Muscle of back (tissue), 11 donors: ENCODE measurements around the gene CAPN14. TPM values are rescaled to one million over a fixed set of nuclear protein-coding genes. Genes with fewer than 3 reads are reported as not detected.
A peak's percentile ranks its signal among the peaks of the same experiment; 100 is the strongest.

Experiments
- DNase-seq, 3 donors: peaks; one replicate each; pipeline versions ENCODE4 v3.0.0 to v3.0.0-alpha.2; 2013
- polyA plus RNA-seq, 10 donors: library from polyadenylated mRNA; unstranded; fragments of 120-200 nt; gene quantifications; one replicate each; pipeline ENCODE4 v1.2.1, GENCODE V29; 2013; ENCODE audit not compliant: insufficient read length in 10 of 10

The CAPN14 gene
- polyA plus RNA-seq, 10 donors = 0.04 to 0.11 (median 0.07) TPM; not detected in 6

- DNase-seq = peak in 2 of 3 donors; percentile 28 to 35
Measured at GRCh38 chr2:31241625-31242270, 24.4 kb upstream of the CAPN14 start.

DNA sequence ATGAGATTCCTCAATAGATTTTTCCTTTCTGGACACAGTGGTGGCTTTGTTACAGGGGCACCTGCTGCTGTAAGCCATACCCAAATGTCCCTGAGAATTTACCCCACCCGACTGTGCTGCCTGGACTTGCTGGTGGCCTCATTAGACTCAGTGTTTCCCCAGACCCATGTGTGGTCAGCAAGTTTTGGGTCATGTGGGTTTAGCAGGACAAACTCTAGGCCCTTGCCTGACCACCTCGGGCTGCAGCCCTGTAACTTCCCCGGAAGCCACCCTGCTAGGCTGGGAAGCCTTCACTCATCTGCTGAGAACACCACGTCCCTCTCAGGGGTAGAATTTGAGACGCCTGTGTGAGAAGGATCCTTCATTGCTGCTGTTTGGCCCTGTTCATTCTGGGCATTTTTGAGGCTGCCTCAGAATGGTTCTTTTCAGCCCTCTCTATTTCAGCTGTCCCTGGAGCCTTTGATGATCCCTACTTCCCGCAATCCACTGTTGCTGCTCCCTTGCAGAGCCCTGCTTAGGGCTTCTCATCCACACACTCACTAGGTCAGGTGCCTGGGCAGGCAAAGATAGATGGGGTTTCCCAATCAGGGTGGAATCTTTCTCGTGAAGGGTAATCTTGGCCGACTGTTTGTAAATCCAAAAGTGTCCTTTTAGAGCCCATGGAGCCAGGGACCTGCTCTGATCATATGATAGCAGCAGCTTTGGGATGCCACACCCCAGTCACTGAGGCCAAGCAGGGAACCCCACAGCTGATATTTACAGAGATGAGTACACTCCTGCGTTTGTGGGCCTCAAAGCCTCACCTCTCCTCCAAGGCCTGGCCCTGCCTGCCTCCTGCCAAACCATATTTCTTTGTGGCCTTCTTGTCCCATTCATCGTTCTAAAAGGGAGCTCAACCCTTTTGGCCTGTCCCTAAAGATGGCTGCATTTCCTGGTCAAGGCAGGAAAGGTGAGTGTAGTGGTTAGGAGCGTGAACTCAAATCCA, 23.4 kb upstream of the CAPN14 start:
- DNase-seq = no peak

- DNase-seq = peak; percentile 40 to 73 (median 45)
Measured at GRCh38 chr2:31239593-31240177, 22.4 kb upstream of the CAPN14 start.

DNA sequence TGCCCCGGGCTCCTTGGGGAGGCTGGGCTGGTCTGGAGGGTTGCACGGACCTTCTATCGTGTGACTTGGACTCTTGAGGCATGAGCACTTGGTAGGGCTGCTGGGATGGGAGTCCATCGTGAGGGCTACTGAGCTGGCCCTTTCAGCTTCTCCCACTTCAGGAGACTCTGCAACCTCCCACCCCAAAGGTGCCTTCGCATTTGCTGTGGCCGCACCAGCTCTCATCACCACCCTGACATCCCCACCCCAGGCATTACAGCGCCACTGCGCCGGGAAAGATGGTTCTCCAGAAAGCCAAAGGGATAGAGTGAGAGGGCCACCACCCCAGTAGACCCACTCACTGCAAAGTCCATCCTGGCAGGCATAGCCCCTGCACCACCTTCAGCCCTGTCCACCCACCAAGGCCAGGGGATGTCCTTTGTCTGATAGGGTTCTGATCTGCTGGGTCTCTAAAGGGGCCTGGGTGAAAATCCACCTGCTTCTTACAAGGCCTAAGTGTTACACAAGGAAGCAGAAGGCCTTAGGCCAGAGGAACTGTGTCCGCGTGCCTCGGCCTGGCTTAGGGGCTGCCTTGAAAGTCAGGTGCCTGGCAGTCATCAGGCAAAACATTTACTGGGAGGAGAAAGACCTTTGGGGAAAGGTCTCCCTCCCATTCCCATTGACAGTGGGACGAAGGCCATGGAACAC, 21.7 kb upstream of the CAPN14 start:
- DNase-seq = no peak

DNA sequence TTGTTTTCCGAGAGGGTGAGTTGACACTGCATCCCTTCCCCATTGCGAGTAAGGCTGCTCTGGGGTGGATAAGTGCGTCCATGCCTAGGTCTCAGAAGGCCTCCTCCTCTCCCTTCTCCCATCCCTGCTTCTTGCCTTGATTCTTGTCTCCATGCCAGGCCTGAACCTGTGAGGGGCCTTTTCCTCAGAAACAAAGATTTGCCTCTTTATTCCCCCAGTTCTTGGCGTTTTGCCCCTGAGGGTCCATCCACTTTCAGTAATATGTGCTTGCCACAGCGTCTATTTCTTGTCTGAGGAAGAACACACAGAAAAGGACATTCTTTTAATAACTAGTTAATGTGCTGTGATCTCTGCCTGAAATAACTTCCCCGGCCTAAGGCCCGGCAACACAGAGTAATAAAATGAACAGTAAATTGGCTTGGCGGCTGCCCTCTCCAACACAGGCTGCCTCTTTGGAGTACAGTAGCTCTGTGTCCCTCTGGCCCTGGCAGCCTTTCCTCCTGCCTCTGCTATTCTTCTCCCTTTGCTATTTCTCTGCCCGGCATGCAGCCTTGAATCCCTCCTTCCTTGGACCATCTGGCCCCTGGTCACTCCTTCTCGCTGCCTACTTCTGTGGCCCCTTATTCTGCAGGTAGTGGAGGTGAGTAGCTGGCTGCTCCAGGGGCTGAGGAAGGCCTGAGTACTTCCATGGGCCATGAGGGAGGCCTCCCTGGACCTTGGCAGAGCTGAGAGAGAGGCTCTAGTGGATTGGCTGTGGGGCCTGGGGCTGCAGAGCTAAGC, 21.0 kb upstream of the CAPN14 start:
- DNase-seq = no peak

GRCh38 chr2:31237348-31238017, 20.2 kb upstream of the CAPN14 start:
- DNase-seq = no peak

GRCh38 chr2:31236433-31237205, 19.3 kb upstream of the CAPN14 start:
- DNase-seq = no peak

DNA sequence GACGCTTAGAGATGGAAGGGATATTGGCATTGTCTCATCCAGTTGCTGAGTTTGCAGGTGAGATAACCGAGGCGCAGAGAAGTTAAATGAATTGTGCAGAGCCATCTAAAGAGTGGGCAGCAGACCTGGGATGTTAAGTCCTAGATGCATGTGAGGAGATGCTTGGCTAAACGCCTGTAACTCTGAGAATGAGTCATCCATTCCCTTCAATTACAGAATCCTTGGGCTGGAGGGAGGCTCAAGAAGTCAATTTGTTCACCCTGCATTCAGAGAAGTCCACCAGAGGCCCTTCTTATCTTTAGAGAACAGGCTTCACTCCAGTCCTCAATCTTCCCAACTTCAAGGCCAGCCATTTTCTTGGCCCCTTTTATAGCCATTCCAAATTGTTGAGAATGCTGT, 18.2 kb upstream of the CAPN14 start:
- peak in 2 of 3 donors; percentile 50 to 65 for DNase-seq

DNA sequence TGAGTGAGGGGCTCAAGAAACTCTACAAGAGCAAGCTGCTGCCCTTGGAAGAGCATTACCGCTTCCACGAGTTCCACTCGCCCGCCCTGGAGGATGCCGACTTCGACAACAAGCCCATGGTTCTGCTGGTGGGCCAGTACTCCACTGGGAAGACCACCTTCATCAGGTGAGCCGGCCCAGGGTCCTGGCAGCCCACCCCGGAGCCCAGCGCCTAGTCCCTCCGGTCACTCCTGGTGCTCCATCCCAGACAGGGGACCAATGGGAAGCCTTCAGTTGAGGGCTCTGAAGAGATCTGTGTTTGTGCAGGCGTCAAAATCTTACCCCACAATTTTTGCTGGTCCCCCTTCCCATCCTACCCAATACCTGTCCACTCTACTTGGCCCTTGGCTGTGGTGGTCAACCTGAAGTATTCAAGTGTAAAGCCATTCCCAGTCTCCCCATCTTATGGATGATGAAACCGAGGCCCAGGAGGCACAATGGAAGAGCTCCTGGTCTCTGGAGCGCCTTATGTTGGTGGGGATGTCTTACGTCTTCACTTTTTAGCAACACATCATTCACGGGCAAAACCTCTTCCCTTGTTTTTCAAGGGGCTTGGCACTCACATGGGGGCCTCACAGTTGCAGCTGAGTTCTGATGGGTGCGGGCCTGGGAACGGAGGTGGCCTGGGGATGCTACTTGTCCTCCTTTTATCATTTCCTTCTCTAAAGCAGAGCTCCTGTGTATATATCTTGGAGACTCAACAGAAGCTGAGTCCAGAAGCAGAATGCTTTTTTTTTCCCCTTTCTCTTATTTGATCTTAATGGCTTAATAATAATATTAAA, 17.6 kb upstream of the CAPN14 start:
- DNase-seq = no peak

- peak; percentile 83 to 92 (median 84) for DNase-seq
Measured at GRCh38 chr2:31233741-31234682, 16.7 kb upstream of the CAPN14 start, which contains the start of gene EHD3. EHD3 (plus strand) TSS chr2:31234152; CDS start chr2:31234622, 470 bp downstream.

DNA sequence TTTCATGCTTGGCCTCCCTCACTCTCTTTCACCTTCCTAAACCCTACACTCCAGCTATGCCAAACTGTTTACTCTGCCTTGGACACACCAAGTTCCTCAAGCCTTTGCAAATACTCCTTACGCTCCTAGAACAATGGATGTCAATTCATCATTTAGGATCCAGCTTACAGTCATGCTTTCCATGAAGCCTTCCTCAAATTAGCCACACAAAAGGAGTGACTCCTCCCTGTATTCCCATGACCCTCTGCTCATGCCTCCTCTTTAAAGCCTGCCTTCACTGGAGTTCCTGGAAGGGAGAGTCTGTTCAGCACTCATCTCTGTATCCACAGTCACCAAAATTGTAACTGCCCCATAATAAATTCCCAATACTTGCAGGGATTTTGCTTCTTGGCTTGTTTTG, 15.9 kb upstream of the CAPN14 start:
- no peak for DNase-seq

DNA sequence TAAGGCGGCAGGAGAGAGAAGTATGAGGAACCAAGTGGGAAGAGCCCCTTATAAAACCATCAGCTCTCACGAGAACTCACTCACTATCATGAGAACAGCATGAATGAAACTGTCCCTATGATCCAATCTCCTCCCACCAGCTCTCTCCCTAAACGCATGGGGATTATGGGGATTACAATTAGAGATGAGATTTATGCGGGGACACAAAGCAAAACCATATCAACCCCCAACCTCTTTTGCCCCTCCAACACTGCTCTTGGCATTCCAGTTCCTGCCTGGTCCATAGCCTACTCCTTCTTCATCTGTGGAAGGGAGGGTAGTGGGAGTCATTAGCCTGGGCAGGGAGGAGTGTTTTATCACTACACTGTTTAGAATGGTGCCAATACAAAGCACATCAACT, 15.3 kb upstream of the CAPN14 start:
- no peak for DNase-seq

GRCh38 chr2:31231571-31232302, 14.4 kb upstream of the CAPN14 start:
- DNase-seq = no peak

GRCh38 chr2:31230751-31231150, 13.4 kb upstream of the CAPN14 start:
- DNase-seq = no peak

DNA sequence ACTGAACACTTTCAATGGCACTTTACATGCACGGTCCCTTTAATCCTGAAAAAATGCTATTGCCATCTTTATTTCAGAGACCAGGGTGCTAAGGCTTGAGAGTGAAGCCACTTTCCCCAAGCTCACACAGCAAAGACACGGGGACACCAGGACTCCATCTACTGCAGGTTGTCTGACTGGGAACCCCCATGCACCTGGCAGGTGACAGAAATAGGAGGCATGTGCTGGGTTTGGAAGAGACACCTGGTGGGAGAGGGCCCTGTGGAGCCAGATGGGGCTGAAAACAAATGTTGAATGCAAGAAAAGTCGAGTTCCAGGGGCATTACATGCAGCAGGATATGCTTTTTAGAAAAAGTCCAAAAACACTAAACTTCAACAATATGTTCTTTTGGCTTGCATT, 11.4 kb upstream of the CAPN14 start:
- no peak for DNase-seq

- DNase-seq = no peak
Measured at GRCh38 chr2:31227711-31228125, 10.4 kb upstream of the CAPN14 start.

DNA sequence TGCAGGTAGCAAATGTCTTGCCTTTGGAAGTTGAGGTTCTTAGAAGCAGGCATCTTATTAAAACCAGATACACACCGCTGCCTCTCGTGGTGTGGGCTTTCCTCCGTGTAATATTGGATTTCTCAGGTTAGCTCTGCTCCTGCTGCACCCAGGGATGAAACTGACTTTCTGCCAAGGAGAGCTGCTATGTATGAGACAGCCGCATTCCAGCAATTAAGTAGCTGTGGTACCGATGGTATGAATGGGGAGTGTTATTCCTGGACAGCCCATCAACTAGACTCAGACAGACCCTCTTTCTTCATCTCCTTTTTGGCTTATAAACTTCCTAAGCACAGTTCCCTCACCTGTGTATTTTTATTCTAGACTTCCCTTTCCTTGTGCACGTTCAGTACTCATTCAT, 9.8 kb upstream of the CAPN14 start:
- no peak for DNase-seq
